HG03103 (cell line): Measurements from ENCODE around the gene PPP1CA.

Source experiments
- ATAC-seq: cut with Tn5 transposase; IDR thresholded peaks from one replicate; pipeline ENCODE4 v1.9.1; 2021; ENCODE audit warnings: low read depth; ENCODE audit not compliant: unreplicated experiment

The PPP1CA gene

DNA sequence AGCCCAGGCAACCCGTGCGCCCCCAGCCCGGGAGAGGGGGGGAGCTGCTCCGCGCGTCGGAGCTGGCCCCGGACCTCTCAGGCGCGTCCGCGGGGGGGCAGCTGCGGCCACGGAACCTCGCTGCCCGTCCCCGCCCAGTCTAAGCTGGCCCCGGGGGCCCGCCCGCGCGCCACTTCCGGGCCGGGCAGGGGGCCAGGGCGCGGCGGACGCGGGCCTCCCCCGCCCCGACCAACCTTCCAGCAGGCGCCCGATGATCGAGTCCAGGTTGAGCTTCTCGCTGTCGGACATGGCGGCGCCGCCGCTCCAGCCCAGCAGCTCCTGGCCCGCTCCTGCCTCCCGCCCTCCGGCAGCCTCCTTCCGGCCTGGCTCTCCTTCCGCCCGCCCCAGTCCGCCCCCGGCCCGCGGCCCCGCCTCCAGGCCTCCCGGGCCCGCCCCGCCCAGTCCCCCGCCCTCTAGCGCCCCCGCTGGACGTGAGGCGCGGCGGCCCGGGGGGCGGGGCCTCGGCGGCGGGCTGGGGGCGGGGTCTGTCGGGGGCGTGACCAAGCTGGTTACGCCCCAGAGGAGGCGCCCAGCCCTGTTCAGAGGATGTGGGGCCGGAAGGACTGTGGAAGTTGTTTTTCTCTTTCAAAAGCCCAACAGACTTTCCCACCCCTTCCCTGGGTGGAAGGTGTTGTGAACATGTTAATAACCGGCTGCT, at the start of gene PPP1CA:
Gene PPP1CA, minus strand, starts transcription at position 364 of the 697 bp plus-strand sequence. Its CDS starts 76 bp downstream, at position 288.
- ATAC-seq: peak; percentile 47

GRCh38 chr11:67450796-67451657, 49.4 kb upstream of the PPP1CA start:
- ATAC-seq: no peak

DNA sequence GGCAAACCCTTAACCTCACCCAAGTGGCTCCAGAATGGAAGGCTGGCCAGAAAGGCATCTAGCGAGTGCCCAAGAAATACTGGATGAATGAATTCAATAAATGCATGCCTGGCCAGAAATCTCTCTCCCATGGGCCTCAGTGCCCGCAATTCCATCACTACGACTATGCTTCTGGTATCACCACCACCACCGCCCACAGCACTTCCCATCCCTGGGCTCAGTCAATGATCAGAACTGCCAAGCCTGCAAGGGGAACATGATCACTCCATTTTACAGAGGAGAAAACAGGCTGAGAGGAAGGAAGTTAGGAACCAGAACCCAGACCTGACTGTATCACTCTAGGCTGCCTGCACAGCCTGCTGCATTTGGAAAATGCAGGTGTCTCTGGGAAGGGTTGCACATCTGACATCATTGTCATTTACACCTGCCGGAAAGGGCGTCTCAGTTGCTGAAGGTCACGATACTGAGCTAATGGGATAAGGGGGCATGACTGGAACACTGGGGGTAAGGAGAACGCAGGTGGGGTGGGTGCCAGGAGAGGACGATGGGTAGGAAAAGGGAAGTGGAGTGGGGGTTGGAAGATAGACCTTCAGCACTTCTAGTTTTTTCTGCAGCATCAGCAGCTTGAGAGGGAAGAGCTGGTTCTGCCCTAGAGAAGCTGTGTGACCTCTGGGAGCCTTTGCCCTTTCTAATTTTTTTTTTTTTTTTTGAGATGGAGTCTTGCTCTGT, 47.6 kb upstream of the PPP1CA start:
- ATAC-seq: no peak

- no peak for ATAC-seq
These were observed 46.6 kb upstream of the PPP1CA start for GRCh38 chr11:67448220-67448609.

DNA sequence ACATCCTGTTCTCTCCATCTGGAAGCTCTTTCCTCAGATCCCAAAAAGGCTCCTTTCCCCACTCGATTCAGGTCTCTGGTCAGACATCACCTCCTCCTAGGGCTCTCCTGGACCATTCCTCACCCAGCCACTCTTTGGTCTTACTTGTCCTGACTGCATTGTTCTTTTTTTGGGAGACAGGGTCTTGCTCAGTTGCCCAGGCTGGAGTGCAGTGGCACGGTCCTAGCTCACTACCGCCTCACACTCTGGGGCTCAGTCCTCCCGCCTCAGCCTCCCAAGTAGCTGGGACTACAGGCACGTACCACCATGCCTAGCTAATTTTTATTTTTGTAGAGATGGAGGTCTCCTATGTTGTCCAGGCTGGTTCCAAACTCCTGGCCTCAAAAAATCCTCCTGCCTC, 43.9 kb upstream of the PPP1CA start:
- no peak for ATAC-seq

DNA sequence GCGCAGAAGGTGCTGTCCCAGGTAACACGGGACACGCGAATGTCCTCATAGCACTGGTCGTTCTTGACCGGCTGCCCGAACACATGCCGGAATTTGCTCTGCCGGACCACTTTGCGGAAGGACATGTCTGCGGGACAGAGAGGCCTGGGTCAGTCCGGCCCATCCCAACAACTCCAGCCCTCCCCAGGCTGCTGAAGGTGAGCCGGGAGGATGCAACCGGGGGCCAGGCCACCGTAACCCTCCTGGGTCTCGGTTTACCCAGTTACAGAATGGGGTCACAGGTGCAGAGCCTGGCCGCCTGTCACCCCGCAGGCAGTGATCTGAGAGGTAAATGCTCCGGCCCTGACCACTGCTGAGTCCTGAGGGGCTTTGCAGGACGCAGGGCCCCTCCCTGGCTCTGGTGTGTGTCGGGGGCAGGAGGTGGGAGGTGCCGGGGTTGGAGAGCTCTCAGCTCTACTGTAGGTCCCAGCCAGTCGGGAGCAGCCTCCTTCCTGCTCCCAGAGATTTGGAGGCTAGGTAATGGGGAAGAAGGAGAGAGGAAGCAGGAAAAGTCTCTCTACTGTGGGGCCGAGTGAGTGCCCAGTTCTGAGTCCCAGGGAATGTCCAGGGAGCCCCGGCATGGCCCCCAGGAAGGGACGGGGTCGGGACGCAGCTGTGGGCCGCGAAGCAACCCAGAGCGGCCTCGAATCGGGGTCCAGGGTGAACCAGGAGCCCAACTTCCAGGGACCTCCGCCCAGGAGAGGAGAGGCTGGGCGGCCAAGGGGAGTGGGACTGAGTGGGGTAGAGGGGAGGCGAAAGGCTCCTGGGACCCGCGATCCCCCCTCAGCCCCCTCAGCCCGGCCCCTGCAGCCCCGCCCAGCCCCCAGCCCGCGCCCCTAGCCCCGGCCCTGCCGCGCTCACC, 41.1 kb upstream of the PPP1CA start:
- no peak for ATAC-seq

DNA sequence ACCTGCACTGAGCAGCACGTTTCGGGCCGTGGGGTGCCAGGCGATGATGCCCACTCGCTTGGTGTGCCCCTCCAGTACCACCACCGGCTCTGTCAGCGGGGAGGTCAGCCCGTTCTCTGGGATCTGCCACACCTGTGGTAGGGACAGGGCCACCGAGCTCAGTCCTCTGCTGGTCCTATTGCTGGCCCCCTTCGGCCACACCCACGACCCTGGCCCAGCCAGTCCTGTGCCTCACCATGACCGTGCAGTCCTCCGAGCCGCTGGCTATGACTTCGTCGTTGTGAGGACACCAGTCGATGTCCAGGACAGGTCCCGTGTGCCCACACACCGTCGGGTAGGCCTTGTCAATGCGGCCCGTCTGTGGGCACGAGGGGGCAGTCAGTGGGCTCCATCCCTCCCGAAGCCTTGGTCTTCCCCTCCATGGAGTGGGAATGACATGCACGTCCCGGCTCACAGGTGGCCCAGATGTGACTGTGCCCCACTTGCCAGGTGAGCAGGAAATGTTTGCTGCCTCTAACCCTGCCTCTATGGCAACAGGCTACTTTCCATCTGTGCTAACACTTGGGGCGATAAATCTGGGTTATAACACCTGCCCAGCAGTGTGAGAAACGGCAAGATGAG, 40.2 kb upstream of the PPP1CA start:
- ATAC-seq: no peak

GRCh38 chr11:67441098-67441563, 39.5 kb upstream of the PPP1CA start:
- ATAC-seq: no peak

DNA sequence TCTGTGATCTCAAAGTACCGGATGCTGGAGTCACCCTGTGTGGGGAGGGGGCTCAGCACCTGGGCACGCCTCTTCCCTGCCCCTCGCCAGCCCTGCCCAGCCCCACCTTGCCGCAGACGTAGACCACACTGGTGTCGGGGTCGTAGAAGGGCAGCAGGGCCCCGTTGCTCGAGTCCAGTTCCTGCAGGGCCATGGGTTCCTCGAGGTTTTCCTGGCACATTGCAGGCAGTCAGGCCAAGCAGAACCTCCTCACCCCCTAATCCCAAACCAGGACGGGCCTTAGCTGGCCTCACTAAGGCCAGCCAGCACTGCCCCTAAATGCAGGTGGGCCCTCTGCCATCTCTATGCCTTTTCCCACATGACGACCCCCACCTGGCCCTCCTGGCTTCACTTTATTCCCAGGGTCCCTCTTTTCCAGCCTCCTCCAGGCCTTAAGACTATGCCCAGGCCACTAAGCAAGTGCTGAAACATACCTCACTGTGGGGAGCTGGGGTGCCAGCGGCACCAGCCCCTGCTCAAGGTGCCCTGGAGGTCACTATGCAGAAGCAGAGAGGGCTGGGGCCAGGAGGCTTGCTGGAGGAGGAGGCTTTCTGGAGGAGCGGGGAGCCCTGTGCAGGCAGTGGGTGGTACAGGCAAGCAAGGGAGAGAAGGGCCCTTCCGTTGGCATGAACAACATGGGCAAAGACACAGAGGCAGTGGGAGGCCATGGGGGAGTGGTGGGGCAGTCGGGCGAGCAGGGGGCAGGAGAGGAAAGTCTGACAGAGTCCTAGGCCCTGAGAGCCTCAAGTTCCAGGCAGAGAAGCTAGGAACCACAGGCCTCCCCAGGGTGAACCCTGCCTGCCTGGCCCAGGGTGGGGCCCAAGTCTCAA, 38.8 kb upstream of the PPP1CA start:
- ATAC-seq: no peak

- no peak for ATAC-seq
These were observed 37.9 kb upstream of the PPP1CA start for GRCh38 chr11:67439321-67440228.

DNA sequence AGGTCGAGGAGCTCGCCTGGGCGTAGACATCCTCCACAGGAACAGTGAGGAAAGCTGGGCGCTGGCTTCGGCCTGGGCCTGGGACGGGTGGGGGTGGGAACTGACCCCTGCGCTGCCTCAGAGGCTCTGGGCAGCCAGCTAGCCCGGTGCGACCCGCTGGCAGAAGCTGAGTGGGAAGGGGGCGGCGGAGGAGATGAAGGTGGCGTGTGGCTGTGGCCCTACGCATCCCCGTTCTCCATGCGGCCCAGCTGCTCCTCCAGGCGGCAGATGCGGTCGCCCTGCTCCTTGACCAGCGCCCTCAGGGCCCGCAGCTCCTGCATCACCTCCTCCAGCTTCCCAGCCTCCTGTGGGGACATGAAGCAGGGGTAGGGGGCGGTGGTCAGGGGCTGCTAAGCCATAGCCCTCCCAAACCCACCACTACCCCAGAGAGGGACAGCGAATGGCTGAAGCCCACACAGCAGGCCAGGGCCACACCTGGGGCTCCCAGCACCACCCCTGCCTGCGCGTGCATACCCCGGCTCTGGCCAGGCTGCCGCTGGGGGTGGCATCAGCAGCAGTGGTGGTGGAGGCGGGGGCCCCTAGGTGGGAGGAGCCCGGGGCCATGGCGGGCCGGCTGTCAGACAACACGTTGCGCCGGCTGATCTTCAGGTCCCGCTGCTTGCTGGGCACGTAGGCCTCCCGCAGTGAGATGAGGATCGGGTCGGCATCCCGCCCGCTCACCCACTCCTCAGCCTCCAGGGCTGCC, 36.7 kb upstream of the PPP1CA start:
- ATAC-seq: no peak

- no peak for ATAC-seq
These were observed 36.1 kb upstream of the PPP1CA start for GRCh38 chr11:67437809-67438157.

- ATAC-seq: no peak
These were observed 35.6 kb upstream of the PPP1CA start, which contains the start of gene PTPRCAP for GRCh38 chr11:67437082-67437808. Gene PTPRCAP, minus strand, starts transcription at chr11:67437682. Its CDS starts 63 bp downstream, at chr11:67437619.

- ATAC-seq: no peak
These were observed 34.9 kb upstream of the PPP1CA start for GRCh38 chr11:67436459-67437081.

DNA sequence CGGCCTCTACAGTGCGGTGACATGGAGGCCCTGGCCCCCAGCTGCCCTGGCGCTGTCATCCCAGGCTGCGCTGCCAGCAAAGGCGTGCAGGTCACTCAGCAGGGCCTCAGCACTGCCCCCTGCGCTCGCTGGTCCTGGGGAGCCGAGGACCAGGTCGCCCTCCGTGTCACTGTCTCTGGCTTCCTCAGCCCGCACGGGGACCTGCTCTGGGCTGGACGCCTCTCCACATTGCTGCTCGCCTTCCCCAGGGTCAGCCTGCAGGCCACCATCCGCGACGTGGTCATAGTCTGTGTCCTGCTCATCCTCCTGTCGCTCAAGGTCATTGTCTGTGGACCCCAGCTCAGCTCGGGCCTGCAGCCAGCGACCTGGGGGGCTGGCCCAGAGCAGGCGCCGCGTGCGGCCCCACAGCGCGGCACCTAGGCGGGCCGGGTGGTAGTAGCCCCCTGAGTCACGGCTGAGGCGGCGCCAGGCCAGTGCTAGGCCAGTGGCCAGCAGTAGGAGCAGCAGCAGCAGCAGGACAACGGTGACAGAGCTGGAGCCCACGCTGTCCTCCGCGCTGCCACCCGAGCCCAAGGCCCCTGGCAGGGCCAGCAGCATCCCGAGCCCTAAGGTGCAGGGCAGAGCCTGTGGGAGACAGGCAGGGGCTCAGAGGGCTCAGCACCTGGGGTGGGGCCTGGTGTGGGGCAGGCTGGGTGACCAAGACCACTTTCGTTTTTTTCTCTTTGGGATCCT, 34.2 kb upstream of the PPP1CA start:
- no peak for ATAC-seq
